BLaER1 (cell line): ENCODE results near the gene ADPRH.

Experiments used
- H3K27ac ChIP-seq: shearing (Covaris generic); formaldehyde crosslinking; 2 replicates; pipeline ENCODE4 v1.8.1; 2022
- H3K27me3 ChIP-seq: shearing (Covaris generic); formaldehyde crosslinking; 2 replicates; pipeline ENCODE4 v1.8.1; 2022
- H3K36me3 ChIP-seq: shearing (Covaris generic); formaldehyde crosslinking; 2 replicates; pipeline ENCODE4 v1.8.1; 2022
- H3K4me1 ChIP-seq: shearing (Covaris generic); formaldehyde crosslinking; 2 replicates; pipeline ENCODE4 v1.8.1; 2022
- H3K4me2 ChIP-seq: shearing (Covaris generic); formaldehyde crosslinking; 2 replicates; pipeline ENCODE4 v1.8.1; 2022
- H3K4me3 ChIP-seq: shearing (Covaris generic); formaldehyde crosslinking; 2 replicates; pipeline ENCODE4 v1.8.1; 2022
- H3K9ac ChIP-seq: shearing (Covaris generic); formaldehyde crosslinking; 2 replicates; pipeline ENCODE4 v1.8.1; 2022
- H3K9me3 ChIP-seq: shearing (Covaris generic); formaldehyde crosslinking; 2 replicates; pipeline ENCODE4 v1.8.1; 2022
- H4K20me1 ChIP-seq: shearing (Covaris generic); formaldehyde crosslinking; 2 replicates; pipeline ENCODE4 v1.8.1; 2022
- Cebpa-rat ChIP-seq: shearing (Covaris generic); IDR thresholded peaks from 2 replicates; pipeline ENCODE4 v1.8.1; 2022

The ADPRH gene

GRCh38 chr3:119636891-119637611 is 57.8 kb downstream of the ADPRH start:
- Histone ChIP-seq H3K4me1 (peaks cover 16% of the 10 kb centered on the region), H3K4me2 (no peak overlapping the region), H3K4me3 (no peak overlapping the region), H3K36me3 (no peaks in the 10 kb centered on the region), H4K20me1 (no peaks in the 10 kb centered on the region), H3K27ac (no peak overlapping the region), H3K9ac (no peak overlapping the region), H3K27me3 (no peaks in the 10 kb centered on the region), H3K9me3 (no peaks in the 10 kb centered on the region)
- no peak for TF ChIP-seq Cebpa-rat

GRCh38 chr3:119637679-119638477 is 58.6 kb downstream of the ADPRH start:
- peaks cover 16% of the 10 kb centered on the region for H3K4me1 ChIP-seq
- no peaks in the 10 kb centered on the region for H3K9me3 ChIP-seq
- TF ChIP-seq Cebpa-rat = no peak
- no peak overlapping the region for H3K9ac ChIP-seq
- no peaks in the 10 kb centered on the region for H3K36me3 ChIP-seq
- peak overlapping the region; percentile 13; the same call in 1 of the 2 replicates for H3K4me2 ChIP-seq
- no peaks in the 10 kb centered on the region for H3K27me3 ChIP-seq
- H4K20me1 ChIP-seq = no peaks in the 10 kb centered on the region
- no peak overlapping the region for H3K4me3 ChIP-seq
- H3K27ac ChIP-seq = no peak overlapping the region
